ENCODE results near the gene RSRC1.
"Not testable (repeated sequence)": the region's sequence is repeated elsewhere in the genome, so short reads cannot be mapped to it uniquely, and the experiment has no call there.

The RSRC1 gene

DNA sequence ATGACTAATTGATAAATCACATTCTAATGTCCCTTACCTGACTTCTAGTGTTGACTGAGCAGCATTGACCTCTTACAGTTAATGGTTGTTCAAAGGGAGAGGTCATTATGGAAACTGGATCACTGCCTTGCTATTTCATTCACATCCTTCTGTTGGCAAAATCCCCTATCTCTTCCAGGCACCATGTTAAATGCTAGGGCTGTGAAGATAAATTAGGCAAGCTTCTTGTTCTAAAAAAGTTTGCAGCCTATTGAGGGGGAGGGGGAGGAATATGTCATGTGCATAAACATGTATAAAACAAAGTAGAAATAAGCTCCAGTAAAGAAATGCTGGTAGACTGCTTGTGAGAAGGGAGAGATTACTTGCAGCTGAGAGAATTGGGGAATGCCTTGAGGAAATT, 376.3 kb downstream of the RSRC1 start:
- Histone ChIP-seq H3K4me1 (peaks cover 12% of the 10 kb centered on the region), H3K4me3 (no peak overlapping the region), H3K27me3 (ENCODE audit: low read depth) (no peaks in the 10 kb centered on the region), H3K9me3 (no peaks in the 10 kb centered on the region), H3K36me3 (replicated peaks) (no peaks in the 10 kb centered on the region)
- in situ Hi-C loops (cut with MboI; ENCODE audit: low sequenced_read_pairs): no loop called here
- no peak for DNase-seq (ENCODE audit: low spot score in 2 of 2)

DNA sequence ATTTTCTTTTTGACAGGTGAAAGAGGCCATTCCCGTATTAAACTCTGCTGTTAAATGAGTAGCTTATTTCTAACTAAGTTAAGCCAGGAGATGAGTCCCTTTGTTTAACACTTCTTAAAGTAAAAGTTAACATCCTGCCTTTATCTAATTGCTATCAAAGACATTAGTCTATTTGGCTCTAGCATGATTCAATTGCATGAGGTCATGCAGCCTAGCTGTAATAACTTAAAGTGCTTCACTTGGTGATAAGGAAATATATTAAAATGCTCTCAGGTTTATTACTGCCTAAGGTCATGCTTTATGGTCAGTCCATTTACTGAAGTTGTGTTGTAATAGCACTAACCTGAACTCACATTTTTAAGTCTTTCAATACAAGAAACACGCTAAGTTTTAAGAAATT, 378.8 kb downstream of the RSRC1 start:
- Histone ChIP-seq H3K4me1 (no peaks in the 10 kb centered on the region), H3K27me3 (ENCODE audit: low read depth) (no peaks in the 10 kb centered on the region), H3K4me3 (no peak overlapping the region), H3K9me3 (no peaks in the 10 kb centered on the region), H3K36me3 (replicated peaks) (no peaks in the 10 kb centered on the region)
- in situ Hi-C loops (cut with MboI; ENCODE audit: low sequenced_read_pairs): no loop called here
- no peak for DNase-seq (ENCODE audit: low spot score in 2 of 2)

DNA sequence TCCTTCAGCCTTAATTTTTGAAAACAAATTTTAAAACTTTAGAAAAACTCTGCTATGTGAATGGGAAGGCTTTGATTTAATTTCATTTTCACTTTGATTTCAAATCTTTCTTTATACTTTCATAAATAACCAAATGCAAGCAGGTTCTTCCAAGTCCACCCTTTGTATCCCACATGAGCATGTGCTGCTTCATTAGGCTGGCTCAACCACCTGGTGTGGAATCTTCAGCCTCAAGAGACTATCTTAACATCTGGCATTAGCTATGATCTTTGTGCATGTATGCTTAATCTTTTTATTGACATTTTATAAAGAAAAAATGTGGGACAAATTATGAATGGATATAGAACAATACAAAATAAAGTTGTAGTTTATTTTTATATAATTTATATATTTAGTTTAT, 379.3 kb downstream of the RSRC1 start:
- in situ Hi-C loops (cut with MboI; ENCODE audit: low sequenced_read_pairs): no loop called here
- Histone ChIP-seq H3K36me3 (replicated peaks) (no peaks in the 10 kb centered on the region), H3K4me3 (no peak overlapping the region), H3K4me1 (no peaks in the 10 kb centered on the region), H3K27me3 (ENCODE audit: low read depth) (no peaks in the 10 kb centered on the region), H3K9me3 (no peaks in the 10 kb centered on the region)
- no peak for DNase-seq (ENCODE audit: low spot score in 2 of 2)

DNA sequence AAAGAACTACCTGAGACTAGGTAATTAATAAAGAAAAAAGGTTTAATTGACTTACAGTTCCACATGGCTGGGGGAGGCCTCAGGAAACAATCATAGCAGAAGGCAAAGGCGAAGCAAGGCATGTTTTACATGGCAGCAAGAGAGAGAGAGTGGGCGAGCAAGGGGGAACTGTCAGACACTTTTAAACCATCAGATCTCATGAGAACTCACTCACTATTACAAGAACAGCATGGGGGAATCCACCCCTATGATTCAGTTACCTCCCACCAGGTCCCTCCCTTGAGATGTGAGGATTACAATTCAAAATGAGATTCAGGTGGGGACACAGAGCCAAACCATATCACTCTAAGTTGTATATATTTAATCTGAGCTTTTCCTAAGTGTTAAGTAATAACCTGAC, 382.1 kb downstream of the RSRC1 start:
- Histone ChIP-seq H3K9me3 (no peaks in the 10 kb centered on the region), H3K4me3 (no peak overlapping the region), H3K36me3 (replicated peaks) (no peaks in the 10 kb centered on the region), H3K4me1 (no peaks in the 10 kb centered on the region), H3K27me3 (ENCODE audit: low read depth) (no peaks in the 10 kb centered on the region)
- in situ Hi-C loops (cut with MboI; ENCODE audit: low sequenced_read_pairs): no loop called here
- no peak for DNase-seq (ENCODE audit: low spot score in 2 of 2)

DNA sequence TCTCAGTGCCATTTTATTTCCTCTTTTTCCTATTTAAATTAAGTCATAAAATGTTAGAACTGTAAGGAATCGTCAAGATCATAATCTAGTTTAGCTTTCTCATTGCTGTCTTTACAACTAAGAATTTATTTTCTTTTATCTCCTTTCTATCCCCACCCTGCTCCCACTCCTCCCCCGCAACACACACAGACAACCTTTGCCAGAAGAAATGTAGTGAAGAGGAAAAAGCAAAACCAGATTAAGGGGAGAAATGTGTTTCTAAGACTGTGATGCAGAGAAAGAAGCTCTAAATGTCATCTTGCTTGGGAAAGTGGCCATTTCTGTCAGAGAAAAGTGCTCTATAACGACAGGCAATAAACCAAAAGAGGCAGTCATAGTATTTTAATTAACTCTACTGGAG, 382.8 kb downstream of the RSRC1 start:
- in situ Hi-C loops (cut with MboI; ENCODE audit: low sequenced_read_pairs): no loop called here
- H3K4me3 ChIP-seq: no peak overlapping the region
- H3K4me1 ChIP-seq: no peaks in the 10 kb centered on the region
- no peaks in the 10 kb centered on the region for H3K36me3 ChIP-seq (replicated peaks)
- no peaks in the 10 kb centered on the region for H3K27me3 ChIP-seq (ENCODE audit: low read depth)
- H3K9me3 ChIP-seq: no peaks in the 10 kb centered on the region
- DNase-seq (ENCODE audit: low spot score in 2 of 2): no peak

DNA sequence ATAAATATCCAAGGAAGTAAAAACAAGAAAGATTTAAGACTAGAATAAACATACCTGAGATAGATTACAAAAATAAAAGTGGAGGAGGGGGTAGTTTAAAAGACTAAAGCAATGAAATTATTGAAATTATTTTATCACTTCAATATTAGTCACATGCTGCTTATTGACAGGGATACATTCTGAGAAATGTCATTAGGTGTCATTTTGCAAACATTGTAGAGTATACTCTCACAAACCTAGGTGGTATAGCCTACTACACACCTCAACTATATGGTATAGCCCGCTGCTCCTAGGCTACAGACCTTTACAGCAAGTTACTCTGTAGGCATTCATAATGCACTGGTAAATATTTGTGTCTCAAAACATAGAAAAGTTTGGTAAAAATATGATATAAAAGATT, 384.0 kb downstream of the RSRC1 start:
- no peak for DNase-seq (ENCODE audit: low spot score in 2 of 2)
- no peaks in the 10 kb centered on the region for H3K36me3 ChIP-seq (replicated peaks)
- H3K9me3 ChIP-seq: no peaks in the 10 kb centered on the region
- in situ Hi-C loops (cut with MboI; ENCODE audit: low sequenced_read_pairs): no loop called here
- H3K27me3 ChIP-seq (ENCODE audit: low read depth): no peaks in the 10 kb centered on the region
- no peaks in the 10 kb centered on the region for H3K4me1 ChIP-seq
- H3K4me3 ChIP-seq: no peak overlapping the region

DNA sequence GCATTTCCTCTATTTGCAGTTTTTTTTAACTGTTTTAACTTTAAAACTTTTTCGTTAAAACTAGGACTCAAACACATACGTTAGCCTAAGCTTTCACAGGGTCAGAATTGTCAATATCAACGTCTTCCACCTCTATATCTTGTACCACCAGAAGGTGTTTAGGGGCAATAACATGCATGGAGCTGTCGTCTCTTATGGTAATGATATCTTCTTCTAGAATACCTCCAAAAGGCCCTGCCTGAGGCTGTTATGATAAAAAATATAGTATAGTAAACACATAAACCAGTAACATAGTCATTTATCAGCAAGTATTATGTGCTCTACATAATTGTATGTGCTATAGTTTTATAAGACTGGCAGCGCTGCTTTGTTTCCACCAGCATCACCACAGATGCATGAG, 384.8 kb downstream of the RSRC1 start:
- no peaks in the 10 kb centered on the region for H3K36me3 ChIP-seq (replicated peaks)
- no peaks in the 10 kb centered on the region for H3K9me3 ChIP-seq
- in situ Hi-C loops (cut with MboI; ENCODE audit: low sequenced_read_pairs): no loop called here
- H3K4me1 ChIP-seq: no peaks in the 10 kb centered on the region
- no peaks in the 10 kb centered on the region for H3K27me3 ChIP-seq (ENCODE audit: low read depth)
- DNase-seq (ENCODE audit: low spot score in 2 of 2): no peak
- no peak overlapping the region for H3K4me3 ChIP-seq

DNA sequence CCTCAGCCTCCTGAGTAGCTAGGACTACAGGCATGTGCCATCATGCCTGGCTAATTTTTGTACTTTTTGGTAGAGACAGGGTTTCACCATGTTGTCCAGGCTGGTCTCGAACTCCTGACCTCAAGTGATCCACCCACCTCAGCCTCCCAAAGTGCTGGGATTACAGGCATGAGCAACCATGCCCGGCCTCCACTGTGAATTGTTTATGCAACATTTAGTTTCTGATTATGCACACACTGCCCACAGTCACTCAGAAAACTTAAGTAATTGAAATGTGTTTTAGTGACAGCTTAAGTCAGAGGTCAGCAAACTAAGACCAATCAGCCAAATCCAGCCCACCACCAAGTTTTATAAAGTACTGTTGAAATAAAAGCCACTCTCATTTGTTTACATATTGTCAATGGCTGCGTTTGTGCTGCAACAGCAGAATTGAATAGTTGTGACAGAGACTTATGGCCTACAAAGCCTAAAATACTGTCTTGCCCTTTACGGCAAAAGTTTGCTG, 385.6 kb downstream of the RSRC1 start:
- H3K4me3 ChIP-seq; H3K27me3 ChIP-seq (ENCODE audit: low read depth); H3K36me3 ChIP-seq (replicated peaks); H3K9me3 ChIP-seq; H3K4me1 ChIP-seq; DNase-seq (ENCODE audit: low spot score in 2 of 2); in situ Hi-C loops (cut with MboI; ENCODE audit: low sequenced_read_pairs): not testable (repeated sequence)

DNA sequence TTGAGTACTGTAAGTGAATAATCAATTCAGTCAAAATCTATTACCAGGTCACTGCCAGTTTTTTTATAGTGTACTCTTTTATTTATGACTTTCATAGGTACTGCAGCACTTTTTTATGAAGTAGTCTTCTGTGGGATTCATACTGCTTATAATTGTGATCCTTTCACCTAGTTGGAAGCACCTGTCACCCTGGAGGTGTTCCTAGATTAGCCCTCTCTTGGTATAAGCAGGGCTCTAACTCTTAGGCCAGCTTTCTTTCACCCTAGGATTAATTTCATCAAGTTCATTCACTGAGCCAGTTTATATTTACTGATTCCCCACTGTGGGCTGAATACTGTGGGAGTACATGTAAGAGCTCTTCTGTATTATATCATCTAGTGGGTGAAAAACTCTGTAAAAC, 395.2 kb downstream of the RSRC1 start:
- in situ Hi-C loops (cut with MboI; ENCODE audit: low sequenced_read_pairs): no loop called here
- DNase-seq (ENCODE audit: low spot score in 2 of 2): no peak
- H3K4me3 ChIP-seq: no peak overlapping the region
- H3K27me3 ChIP-seq (ENCODE audit: low read depth): no peaks in the 10 kb centered on the region
- H3K36me3 ChIP-seq (replicated peaks): no peaks in the 10 kb centered on the region
- H3K4me1 ChIP-seq: peaks cover 7% of the 10 kb centered on the region; the same call in 1 of the 2 replicates
- no peaks in the 10 kb centered on the region for H3K9me3 ChIP-seq

DNA sequence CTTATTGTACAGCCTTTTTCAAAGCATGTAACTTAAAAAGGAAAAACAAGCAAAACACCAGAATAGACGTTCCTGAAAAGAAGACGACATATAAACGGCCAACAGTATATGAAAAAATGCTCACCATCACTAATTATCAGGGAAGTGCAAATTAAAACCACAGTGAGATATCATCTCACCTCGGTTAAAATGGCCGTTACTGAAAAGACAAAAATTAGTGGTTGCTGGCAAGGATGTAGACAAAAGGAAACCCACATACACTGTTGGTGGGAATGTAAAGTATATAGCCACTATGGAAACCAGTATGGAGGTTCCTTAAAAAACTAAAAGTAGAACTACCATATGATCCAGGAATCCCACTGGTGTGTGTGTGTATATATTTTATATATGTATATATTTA, 396.6 kb downstream of the RSRC1 start:
- Histone ChIP-seq H3K4me3 (no peak overlapping the region), H3K27me3 (ENCODE audit: low read depth) (no peaks in the 10 kb centered on the region), H3K36me3 (replicated peaks) (no peaks in the 10 kb centered on the region), H3K4me1 (peaks cover 7% of the 10 kb centered on the region; the same call in 1 of the 2 replicates), H3K9me3 (no peaks in the 10 kb centered on the region)
- no peak for DNase-seq (ENCODE audit: low spot score in 2 of 2)
- in situ Hi-C loops (cut with MboI; ENCODE audit: low sequenced_read_pairs): no loop called here

DNA sequence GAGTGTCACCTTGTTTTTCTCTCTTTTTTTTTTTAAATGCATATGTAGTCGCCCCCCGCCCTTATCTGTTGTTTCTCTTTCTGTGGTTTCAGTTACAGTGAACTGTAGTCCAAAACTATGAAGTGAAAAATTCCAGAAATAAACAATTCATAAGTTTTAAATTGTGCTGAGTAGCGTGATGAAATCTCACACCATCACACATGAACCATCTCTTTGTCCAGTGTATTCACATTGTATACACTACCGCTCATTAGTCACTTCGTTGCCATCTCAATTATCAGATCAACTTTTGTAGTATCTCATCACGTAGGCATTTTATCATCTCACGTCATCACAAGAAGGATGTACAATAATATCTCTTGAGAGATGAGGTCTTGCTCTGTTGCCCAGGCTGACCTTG, 398.6 kb downstream of the RSRC1 start:
- no peak for DNase-seq (ENCODE audit: low spot score in 2 of 2)
- no peaks in the 10 kb centered on the region for H3K9me3 ChIP-seq
- H3K4me3 ChIP-seq: no peak overlapping the region
- in situ Hi-C loops (cut with MboI; ENCODE audit: low sequenced_read_pairs): no loop called here
- no peaks in the 10 kb centered on the region for H3K4me1 ChIP-seq
- H3K36me3 ChIP-seq (replicated peaks): no peaks in the 10 kb centered on the region
- no peaks in the 10 kb centered on the region for H3K27me3 ChIP-seq (ENCODE audit: low read depth)

DNA sequence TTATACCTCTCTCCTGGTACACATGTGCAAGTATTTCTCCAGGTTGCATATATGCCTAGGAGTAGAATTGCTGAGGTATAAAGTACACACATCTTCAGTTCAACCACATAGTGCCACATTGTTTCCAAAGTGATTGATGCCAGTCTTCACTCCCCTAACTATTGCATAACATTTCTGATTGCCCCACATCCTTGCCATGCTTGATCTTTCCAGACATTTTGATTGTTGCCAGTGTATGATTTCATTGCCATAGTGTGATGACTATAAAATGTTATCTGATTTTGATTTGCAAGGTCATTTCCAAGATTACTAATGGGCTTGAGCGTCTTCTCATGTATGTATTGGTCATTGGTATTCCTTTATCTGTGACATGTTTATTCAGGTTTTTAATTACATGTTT, 400.0 kb downstream of the RSRC1 start:
- no peaks in the 10 kb centered on the region for H3K4me1 ChIP-seq
- no peaks in the 10 kb centered on the region for H3K27me3 ChIP-seq (ENCODE audit: low read depth)
- no peaks in the 10 kb centered on the region for H3K36me3 ChIP-seq (replicated peaks)
- H3K4me3 ChIP-seq: no peak overlapping the region
- in situ Hi-C loops (cut with MboI; ENCODE audit: low sequenced_read_pairs): no loop called here
- DNase-seq (ENCODE audit: low spot score in 2 of 2): no peak
- no peaks in the 10 kb centered on the region for H3K9me3 ChIP-seq

DNA sequence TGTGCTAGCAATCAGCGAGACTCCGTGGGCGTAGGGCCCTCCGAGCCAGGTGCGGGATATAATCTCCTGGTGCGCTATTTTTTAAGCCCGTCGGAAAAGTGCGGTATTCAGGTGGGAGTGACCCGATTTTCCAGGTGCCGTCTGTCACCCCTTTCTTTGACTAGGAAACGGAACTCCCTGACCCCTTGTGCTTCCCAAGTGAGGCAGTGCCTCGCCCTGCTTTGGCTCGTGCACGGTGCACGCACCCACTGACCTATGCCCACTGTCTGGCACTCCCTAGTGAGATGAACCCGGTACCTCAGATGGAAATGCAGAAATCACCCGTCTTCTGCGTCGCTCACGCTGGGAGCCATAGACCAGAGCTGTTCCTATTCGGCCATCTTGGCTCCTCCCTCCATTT, 406.8 kb downstream of the RSRC1 start:
- H3K36me3 ChIP-seq (replicated peaks); H3K9me3 ChIP-seq; DNase-seq (ENCODE audit: low spot score in 2 of 2); H3K27me3 ChIP-seq (ENCODE audit: low read depth); H3K4me3 ChIP-seq; in situ Hi-C loops (cut with MboI; ENCODE audit: low sequenced_read_pairs); H3K4me1 ChIP-seq: not testable (repeated sequence)

DNA sequence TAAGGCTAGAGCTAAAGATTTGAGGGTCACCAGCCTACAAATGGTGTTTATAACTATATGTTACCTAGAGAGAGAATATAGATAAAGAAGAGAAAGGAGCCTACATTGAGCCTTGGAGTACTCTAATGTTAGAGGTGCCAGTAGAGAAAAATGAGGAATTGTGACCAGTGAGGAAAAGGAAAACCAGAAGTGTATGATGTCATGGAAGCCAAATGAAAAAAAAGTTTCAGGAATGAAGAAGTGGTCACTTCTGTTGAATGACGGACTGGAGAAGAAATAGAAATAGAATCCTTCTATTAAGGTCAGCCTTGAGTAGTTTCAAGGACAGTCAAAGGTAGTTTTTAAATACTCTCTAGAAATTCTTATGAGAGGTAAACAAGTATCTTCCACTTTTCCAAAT, 409.9 kb downstream of the RSRC1 start:
- no peaks in the 10 kb centered on the region for H3K27me3 ChIP-seq (ENCODE audit: low read depth)
- no peak overlapping the region for H3K4me3 ChIP-seq
- H3K9me3 ChIP-seq: no peaks in the 10 kb centered on the region
- peaks cover 9% of the 10 kb centered on the region for H3K4me1 ChIP-seq
- in situ Hi-C loops (cut with MboI; ENCODE audit: low sequenced_read_pairs): no loop called here
- no peaks in the 10 kb centered on the region for H3K36me3 ChIP-seq (replicated peaks)
- DNase-seq (ENCODE audit: low spot score in 2 of 2): no peak

DNA sequence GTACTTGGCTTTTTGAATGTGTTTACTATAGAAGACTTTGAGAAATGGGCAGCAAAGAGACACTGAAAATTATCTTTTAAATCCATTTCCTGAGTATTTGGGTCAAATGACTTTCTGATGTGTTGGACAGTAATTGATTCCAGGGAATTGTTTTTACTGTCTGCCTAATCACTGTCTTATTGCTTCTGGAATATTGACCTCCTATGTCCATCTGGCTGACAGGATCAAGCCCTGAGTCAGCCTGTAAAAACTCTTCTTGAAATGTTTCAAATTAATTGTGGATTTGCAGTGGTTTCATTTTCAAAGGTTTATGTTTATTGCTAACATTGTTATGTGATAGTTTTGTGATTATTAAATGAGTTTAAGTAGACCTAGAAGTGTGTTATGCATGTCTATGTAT, 410.5 kb downstream of the RSRC1 start:
- Histone ChIP-seq H3K36me3 (replicated peaks) (no peaks in the 10 kb centered on the region), H3K4me3 (no peak overlapping the region), H3K4me1 (peaks cover 9% of the 10 kb centered on the region), H3K9me3 (no peaks in the 10 kb centered on the region), H3K27me3 (ENCODE audit: low read depth) (no peaks in the 10 kb centered on the region)
- in situ Hi-C loops (cut with MboI; ENCODE audit: low sequenced_read_pairs): no loop called here
- DNase-seq (ENCODE audit: low spot score in 2 of 2): no peak

Measured in HAP-1 (cell line).